Spleen (tissue), 11 donors: Measurements from ENCODE around the gene ETF1. TPM values are rescaled to one million over a fixed set of nuclear protein-coding genes. Genes with fewer than 3 reads are reported as not detected.

ENCODE experiments used
- DNase-seq: peaks from one replicate; pipeline ENCODE4 v3.0.0-alpha.2; 2020
- H3K27ac ChIP-seq, 8 donors: fragments of 200-600 bp; sonication (generic) in 7 of 8; 1 replicate in 4 of 8; 2 replicates in 4 of 8; pipeline versions ENCODE4 v1.5.0 to v1.8.0; 2016 to 2021; ENCODE audit warnings: inconsistent platforms in 4 of 8, mild to moderate bottlenecking in 4 of 8, moderate library complexity in 1 of 8
- H3K27me3 ChIP-seq, 7 donors: fragments of 200-600 bp; sonication (generic) in 6 of 7; replicated peaks in 1 of 7; 1 replicate in 4 of 7; 2 replicates in 3 of 7; pipeline versions ENCODE4 v1.5.0 to v1.8.0; 2016 to 2021; ENCODE audit warnings: inconsistent platforms in 3 of 7, mild to moderate bottlenecking in 1 of 7
- H3K36me3 ChIP-seq, 6 donors: fragments of 200-600 bp; sonication (generic) in 5 of 6; 1 replicate in 4 of 6; 2 replicates in 2 of 6; pipeline versions ENCODE4 v1.5.0 to v1.8.0; 2016 to 2021; ENCODE audit warnings: inconsistent platforms in 2 of 6
- H3K4me1 ChIP-seq, 6 donors: fragments of 200-600 bp; sonication (generic) in 5 of 6; 1 replicate in 3 of 6; 2 replicates in 3 of 6; pipeline versions ENCODE4 v1.5.0 to v1.8.0; 2016 to 2021; ENCODE audit warnings: inconsistent platforms in 3 of 6
- H3K4me3 ChIP-seq, 8 donors: fragments of 200-600 bp; sonication (generic) in 7 of 8; 1 replicate in 4 of 8; 2 replicates in 4 of 8; pipeline versions ENCODE4 v1.5.0 to v1.8.0; 2016 to 2021; ENCODE audit warnings: inconsistent platforms in 4 of 8, mild to moderate bottlenecking in 4 of 8, moderate library complexity in 2 of 8
- H3K9me3 ChIP-seq, 8 donors: fragments of 200-600 bp; sonication (generic) in 7 of 8; 1 replicate in 4 of 8; 2 replicates in 4 of 8; pipeline versions ENCODE4 v1.5.0 to v1.8.0; 2016 to 2021; ENCODE audit warnings: inconsistent platforms in 4 of 8
- POLR2A ChIP-seq, 3 donors: fragments of 450-650 bp; IDR thresholded peaks; one replicate each; pipeline ENCODE4 v1.5.1; 2017; ENCODE audit warnings: antibody characterized with exemption in 3 of 3, mild to moderate bottlenecking in 1 of 3
- POLR2AphosphoS5 ChIP-seq, 3 donors: sonication (generic); formaldehyde crosslinking; IDR thresholded peaks; one replicate each; pipeline ENCODE4 v1.5.1; 2017; ENCODE audit warnings: antibody characterized with exemption in 3 of 3
- WGBS, 5 donors: extraction: QIAGEN DNeasy Blood & Tissue Kit in 3 of 5; methylation state at CpG; one replicate each; pipeline versions ENCODE4 v1.1.5 to v1.1.7; 2013 to 2018; 5-methylcytosine and 5-hydroxymethylcytosine counted together
- intact Hi-C: fragments of 100-400 bp; cut with DNase I; formaldehyde crosslinking; loops from one replicate; pipeline ENCODE4 v1.15.0; 2023; ENCODE audit warnings: low total_unique reads
- polyA plus RNA-seq, 3 donors: library from polyadenylated mRNA; stranded (reverse); fragments of 200-250 nt; gene quantifications; one replicate each; pipeline ENCODE4 v1.2.1, GENCODE V29; 2013
- total RNA-seq, 7 donors: library from RNA; depleted of rRNA in 3 of 7; stranded (reverse); fragments of >200 nt in 3 of 7; fragmentation: NEBNext Ultra II Directional in 4 of 7; extraction: Animal tissue kit (Norgen Biotek cat#: 25700) in 4 of 7; gene quantifications; one replicate each; pipeline versions ENCODE4 v1.1.0 to v1.2.1, GENCODE V29; 2016 to 2021
- TF ChIP-seq, protein P1 (sequence below), 11 experiments: fragments of 200-600 bp in 7 of 11; fragments of 450-650 bp in 4 of 11; sonication (generic) in 4 of 11; IDR thresholded peaks in 8 of 11; conservative IDR thresholded peaks in 3 of 11; 1 replicate in 7 of 11; 2 replicates in 4 of 11; pipeline versions ENCODE4 v1.4.0 to v1.8.0; 2016 to 2021; ENCODE audit warnings: antibody characterized with exemption in 11 of 11, inconsistent platforms in 4 of 11, mild to moderate bottlenecking in 1 of 11
- donor health status: healthy with polysubstance abuse.
- donor health status: DM: no; HTN: no; CAD: no; lungs with moderate emphysema.
- donor health status: DM: no; HTN: no; CAD: no.
- donor health status: Bipolar disorder and iron deficiency.
- donor health status: healthy.
- donor health status: DM: no; HTN: no; CAD: no.
- donor health status: DM: yes; HTN: yes; CAD: no.

ETF1 gene
- total and polyA plus RNA-seq, 10 donors: 21.3 to 78.8 (median 54.0) TPM

DNA sequence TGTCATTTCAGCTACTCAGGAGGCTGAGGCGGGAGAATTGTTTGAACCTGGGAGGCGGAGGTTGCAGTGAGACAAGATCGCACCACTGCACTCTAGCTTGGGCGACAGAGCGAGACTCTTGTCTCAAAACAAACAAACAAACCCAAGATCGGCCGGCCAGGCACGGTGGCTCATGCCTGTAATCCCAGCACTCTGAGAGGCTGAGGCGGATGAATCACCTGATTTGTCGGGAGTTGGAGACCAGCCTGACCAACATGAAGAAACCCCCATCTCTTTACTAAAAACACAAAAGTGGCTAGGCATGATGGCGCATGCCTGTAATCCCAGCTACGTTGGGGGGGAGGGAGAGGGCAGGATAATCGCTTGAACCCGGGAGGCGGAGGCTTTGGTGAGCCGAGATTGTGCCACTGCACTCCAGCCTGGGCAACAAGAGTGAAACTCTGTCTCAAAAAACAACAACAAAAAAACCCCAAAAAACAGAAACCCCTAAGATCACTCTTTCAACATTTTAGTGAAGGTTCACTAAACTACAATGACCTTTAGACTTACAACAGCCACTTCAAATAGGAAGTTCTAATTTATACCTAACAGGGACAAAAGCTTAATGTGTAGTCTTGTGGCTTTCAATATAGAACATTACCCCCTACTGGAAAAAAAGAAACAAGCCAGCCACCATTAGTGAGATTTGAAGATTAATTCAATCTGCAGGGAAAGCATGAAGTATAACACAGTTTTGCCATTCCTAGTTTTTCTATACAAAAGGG, 25.2 kb upstream of the ETF1 start:
- intact Hi-C loops: no loop called here
- no peak for DNase-seq
- Histone ChIP-seq H3K4me1 (peaks cover under 1 to 99% (median 39%) of the 10 kb centered on the region in 6 donors), H3K9me3 (no peaks in the 10 kb centered on the region), H3K27me3 (no peaks in the 10 kb centered on the region), H3K4me3 (no peak overlapping the region), H3K36me3 (peaks cover 2 to 100% (median 99%) of the 10 kb centered on the region in 6 donors), H3K27ac (no peak overlapping the region)
- WGBS, 5 donors: 90 to 95% (median 91%) methylated on average over 16 of the region's 16 CpGs
- TF ChIP-seq, protein P1, sequence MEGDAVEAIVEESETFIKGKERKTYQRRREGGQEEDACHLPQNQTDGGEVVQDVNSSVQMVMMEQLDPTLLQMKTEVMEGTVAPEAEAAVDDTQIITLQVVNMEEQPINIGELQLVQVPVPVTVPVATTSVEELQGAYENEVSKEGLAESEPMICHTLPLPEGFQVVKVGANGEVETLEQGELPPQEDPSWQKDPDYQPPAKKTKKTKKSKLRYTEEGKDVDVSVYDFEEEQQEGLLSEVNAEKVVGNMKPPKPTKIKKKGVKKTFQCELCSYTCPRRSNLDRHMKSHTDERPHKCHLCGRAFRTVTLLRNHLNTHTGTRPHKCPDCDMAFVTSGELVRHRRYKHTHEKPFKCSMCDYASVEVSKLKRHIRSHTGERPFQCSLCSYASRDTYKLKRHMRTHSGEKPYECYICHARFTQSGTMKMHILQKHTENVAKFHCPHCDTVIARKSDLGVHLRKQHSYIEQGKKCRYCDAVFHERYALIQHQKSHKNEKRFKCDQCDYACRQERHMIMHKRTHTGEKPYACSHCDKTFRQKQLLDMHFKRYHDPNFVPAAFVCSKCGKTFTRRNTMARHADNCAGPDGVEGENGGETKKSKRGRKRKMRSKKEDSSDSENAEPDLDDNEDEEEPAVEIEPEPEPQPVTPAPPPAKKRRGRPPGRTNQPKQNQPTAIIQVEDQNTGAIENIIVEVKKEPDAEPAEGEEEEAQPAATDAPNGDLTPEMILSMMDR (IDR thresholded peaks at IDR 0.05 in 8 of 11, conservative IDR thresholded peaks at IDR 0.05 in 3 of 11): no peak
- TF ChIP-seq POLR2A (IDR thresholded peaks at IDR 0.05) (no peak), POLR2AphosphoS5 (IDR thresholded peaks at IDR 0.05) (no peak)

DNA sequence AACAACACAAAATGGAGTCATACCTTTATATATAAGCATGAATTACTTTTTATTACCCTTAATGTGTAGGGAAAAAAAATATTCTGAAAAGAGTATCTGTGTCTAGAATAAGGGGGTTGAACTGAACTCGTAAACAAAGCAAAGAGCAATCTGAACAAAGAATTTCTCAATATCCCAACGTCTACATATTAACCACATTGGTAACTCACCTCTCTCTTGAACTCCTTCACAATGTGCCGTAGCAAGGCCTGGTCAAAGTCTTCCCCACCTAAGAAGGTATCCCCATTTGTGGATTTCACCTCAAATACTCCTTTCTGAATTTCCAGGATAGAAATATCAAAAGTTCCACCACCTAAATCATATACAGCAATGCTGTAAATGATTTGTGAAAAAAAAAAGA, 23.8 kb upstream of the ETF1 start:
- peaks cover 0 to 93% (median 37%) of the 10 kb centered on the region in 6 donors for H3K4me1 ChIP-seq
- DNase-seq: no peak
- TF ChIP-seq POLR2AphosphoS5 (IDR thresholded peaks at IDR 0.05): no peak
- TF ChIP-seq, protein P1 (IDR thresholded peaks at IDR 0.05 in 8 of 11, conservative IDR thresholded peaks at IDR 0.05 in 3 of 11): no peak
- no peak for TF ChIP-seq POLR2A (IDR thresholded peaks at IDR 0.05)
- H3K36me3 ChIP-seq: peaks cover 0 to 100% (median 95%) of the 10 kb centered on the region in 6 donors
- WGBS, 5 donors: 56 to 90% (median 69%) methylated on average over 3 of the region's 3 CpGs
- no peak overlapping the region for H3K4me3 ChIP-seq
- no peak overlapping the region for H3K27ac ChIP-seq
- no peaks in the 10 kb centered on the region for H3K27me3 ChIP-seq
- intact Hi-C loops: no loop called here
- no peaks in the 10 kb centered on the region for H3K9me3 ChIP-seq

DNA sequence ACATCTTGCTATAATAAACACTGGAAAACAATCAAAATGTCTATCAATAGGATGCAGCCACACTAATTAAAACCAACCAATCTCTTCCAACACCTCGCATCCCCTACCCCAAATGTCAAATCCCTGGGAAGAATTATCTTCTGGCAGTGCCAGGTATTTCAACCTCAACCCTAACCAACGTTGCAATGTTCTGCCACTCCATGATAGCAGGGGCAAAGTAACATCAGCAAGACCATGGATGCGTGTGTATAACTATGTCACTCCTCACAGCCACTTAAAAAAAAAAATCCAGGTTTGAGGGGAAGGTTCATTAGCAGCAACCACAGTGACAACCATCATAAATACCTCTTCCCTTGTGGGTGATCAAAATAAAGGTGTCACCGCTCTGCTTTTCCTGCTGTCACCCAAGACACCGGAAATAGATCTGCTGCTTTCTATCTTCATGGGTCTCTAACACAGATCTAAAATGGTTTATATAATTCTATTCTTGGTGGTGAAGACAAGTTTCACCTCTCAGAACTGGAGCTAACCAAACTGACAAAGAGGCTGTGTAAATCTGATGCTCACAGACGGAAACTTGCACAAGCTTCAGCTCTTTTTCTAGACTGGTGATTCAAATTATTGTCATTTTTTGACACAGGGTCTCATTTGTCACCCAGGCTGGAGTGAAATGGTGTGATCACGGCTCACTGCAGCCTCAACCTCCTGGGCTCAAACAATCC, 22.2 kb upstream of the ETF1 start:
- H3K4me3 ChIP-seq: no peak overlapping the region
- peaks cover 0 to 78% (median 33%) of the 10 kb centered on the region in 6 donors for H3K4me1 ChIP-seq
- peak overlapping the region in 6 of 8 donors; percentile 18 to 75 (median 56) for H3K27ac ChIP-seq
- TF ChIP-seq, protein P1 (IDR thresholded peaks at IDR 0.05 in 8 of 11, conservative IDR thresholded peaks at IDR 0.05 in 3 of 11): no peak
- TF ChIP-seq POLR2AphosphoS5 (IDR thresholded peaks at IDR 0.05): peak in 1 of 3 donors; percentile 30
- TF ChIP-seq POLR2A (IDR thresholded peaks at IDR 0.05): no peak
- no peaks in the 10 kb centered on the region for H3K9me3 ChIP-seq
- no peaks in the 10 kb centered on the region for H3K27me3 ChIP-seq
- WGBS, 5 donors: 76 to 86% (median 81%) methylated on average over 7 of the region's 7 CpGs
- peaks cover 3 to 100% (median 96%) of the 10 kb centered on the region in 6 donors for H3K36me3 ChIP-seq
- DNase-seq: no peak
- intact Hi-C loops: no loop called here

DNA sequence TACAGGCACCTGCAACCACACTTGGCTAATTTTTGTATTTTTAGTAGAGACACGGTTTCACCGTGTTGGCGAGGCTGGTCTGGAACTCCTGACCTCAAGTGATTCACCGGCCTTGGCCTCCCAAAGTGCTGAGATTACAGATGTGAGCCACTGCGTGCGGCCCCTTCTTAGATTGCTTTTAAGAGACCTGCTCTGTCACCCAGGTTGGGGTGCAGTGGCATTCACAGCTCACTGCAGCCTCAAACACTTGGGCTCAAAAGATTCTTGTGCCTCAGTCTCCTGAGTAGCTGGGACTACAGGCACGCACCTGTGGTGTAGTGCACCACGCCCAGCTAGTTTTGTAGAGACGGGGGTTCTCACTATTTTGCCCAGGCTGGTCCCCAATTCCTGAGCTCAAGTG, 21.2 kb upstream of the ETF1 start:
- no peaks in the 10 kb centered on the region for H3K9me3 ChIP-seq
- H3K27me3 ChIP-seq: no peaks in the 10 kb centered on the region
- H3K36me3 ChIP-seq: peaks cover 3 to 100% (median 96%) of the 10 kb centered on the region in 6 donors
- no peak for DNase-seq
- H3K27ac ChIP-seq: no peak overlapping the region
- peaks cover 0 to 67% (median 24%) of the 10 kb centered on the region in 6 donors for H3K4me1 ChIP-seq
- intact Hi-C loops: no loop called here
- no peak for TF ChIP-seq POLR2A (IDR thresholded peaks at IDR 0.05)
- peak in 1 of 3 donors; percentile 18 for TF ChIP-seq POLR2AphosphoS5 (IDR thresholded peaks at IDR 0.05)
- no peak overlapping the region for H3K4me3 ChIP-seq
- 82 to 94% (median 90%) methylated on average over 6 to 9 of the region's 9 CpGs for WGBS, 5 donors
